SK-N-SH (cell line): ENCODE data around the gene IL17RC. TPM values are rescaled to one million over a fixed set of nuclear protein-coding genes. Genes with fewer than 3 reads are reported as not detected.

Experiments used
- CTCF ChIA-PET: fragments of 300-600, 350-600 bp; formaldehyde crosslinking; extraction: SDS; loops from one replicate; lab custom pipeline; 2021; lab: Yijun Ruan, JAX
- POLR2A ChIA-PET: fragments of 350-600 bp; sonication (Branson Sonifier 250); formaldehyde crosslinking; extraction: SDS; loops from one replicate; lab custom pipeline; 2020; ENCODE audit warnings: antibody characterized with exemption, inconsistent platforms; lab: Yijun Ruan, JAX
- DNase-seq: peaks from one replicate; pipeline ENCODE4 v3.0.0; 2012
- H2AFZ ChIP-seq: fragments of 200-600 bp; sonication (generic); 2 replicates; pipeline ENCODE4 v1.8.1; 2016; ENCODE audit warnings: antibody characterized with exemption, mild to moderate bottlenecking, low read depth
- H3F3A ChIP-seq: fragments of 200-600 bp; sonication (generic); replicated peaks from 2 replicates; pipeline ENCODE3; 2016; ENCODE audit warnings: antibody characterized with exemption, mild to moderate bottlenecking; ENCODE audit not compliant: insufficient read depth
- H3K27ac ChIP-seq, 2 experiments: fragments of 200-500 bp in 1 of 2; fragments of 200-600 bp in 1 of 2; sonication (Bioruptor generic) in 1 of 2; sonication (generic), shearing (Covaris generic) in 1 of 2; 2 replicates each; pipeline versions ENCODE4 v1.5.1 to v1.6.1; 2014 to 2016; ENCODE audit warnings: low read depth in 2 of 2, inconsistent platforms in 1 of 2, low read length in 1 of 2, mild to moderate bottlenecking in 1 of 2, mixed read lengths in 1 of 2
- H3K27me3 ChIP-seq: fragments of 200-600 bp; sonication (generic), shearing (Covaris generic); 2 replicates; pipeline ENCODE4 v1.6.1; 2016; ENCODE audit warnings: mixed run types; ENCODE audit not compliant: insufficient read depth
- H3K36me3 ChIP-seq, 2 experiments: fragments of 200-500 bp in 1 of 2; fragments of 200-600 bp in 1 of 2; sonication (Bioruptor generic) in 1 of 2; sonication (generic) in 1 of 2; replicated peaks in 1 of 2; 2 replicates each; pipeline versions ENCODE3 to v1.5.1; 2014 to 2016; ENCODE audit warnings: low read length in 1 of 2, mild to moderate bottlenecking in 1 of 2; ENCODE audit not compliant: insufficient read depth in 2 of 2, control insufficient read depth in 1 of 2
- H3K4me1 ChIP-seq, 2 experiments: fragments of 200-500 bp in 1 of 2; fragments of 200-600 bp in 1 of 2; sonication (Bioruptor generic) in 1 of 2; sonication (generic), shearing (Covaris generic) in 1 of 2; 2 replicates each; pipeline versions ENCODE4 v1.5.1 to v1.6.1; 2014 to 2016; ENCODE audit warnings: low read depth in 1 of 2, low read length in 1 of 2, mixed run types in 1 of 2; ENCODE audit not compliant: insufficient read depth in 2 of 2, control insufficient read depth in 1 of 2
- H3K4me2 ChIP-seq: fragments of 200-600 bp; sonication (generic), shearing (Covaris generic); 2 replicates; pipeline ENCODE4 v1.6.1; 2017; ENCODE audit warnings: mixed run types
- H3K4me3 ChIP-seq, 2 experiments: fragments of 200-500 bp in 1 of 2; fragments of 200-600 bp in 1 of 2; sonication (Bioruptor generic) in 1 of 2; sonication (generic), shearing (Covaris generic) in 1 of 2; 2 replicates each; pipeline versions ENCODE4 v1.5.1 to v1.8.1; 2014 to 2016; ENCODE audit warnings: low read depth in 2 of 2, inconsistent platforms in 1 of 2, low read length in 1 of 2, mild to moderate bottlenecking in 1 of 2, mixed read lengths in 1 of 2, moderate library complexity in 1 of 2
- H3K79me2 ChIP-seq: fragments of 200-600 bp; sonication (generic); 2 replicates; pipeline ENCODE4 v1.8.1; 2017; ENCODE audit warnings: mild to moderate bottlenecking; ENCODE audit not compliant: insufficient read depth
- H3K9ac ChIP-seq: fragments of 200-600 bp; sonication (generic); 2 replicates; pipeline ENCODE4 v1.6.1; 2017; ENCODE audit warnings: mixed run types
- H3K9me2 ChIP-seq: fragments of 200-600 bp; sonication (generic); 2 replicates; pipeline ENCODE4 v1.6.1; 2017; ENCODE audit warnings: mixed run types
- H3K9me3 ChIP-seq: fragments of 200-600 bp; sonication (generic); 2 replicates; pipeline ENCODE4 v1.6.1; 2017; ENCODE audit warnings: mixed run types, mild to moderate bottlenecking, moderate library complexity
- H4K20me1 ChIP-seq: fragments of 200-600 bp; sonication (generic); 2 replicates; pipeline ENCODE4 v1.6.1; 2017; ENCODE audit warnings: mild to moderate bottlenecking, mixed run types; ENCODE audit not compliant: insufficient read depth
- EP300 ChIP-seq, 2 experiments: IDR thresholded peaks; 2 replicates each; pipeline versions ENCODE4 v1.4.0 to v1.6.1; 2012; ENCODE audit warnings: borderline replicate concordance in 1 of 2, low read depth in 1 of 2, low read length in 1 of 2
- EZH2phosphoT487 ChIP-seq: fragments of 200-600 bp; sonication (generic); IDR thresholded peaks from 2 replicates; pipeline ENCODE4 v1.6.1; 2017; ENCODE audit warnings: low read depth, mixed run types, mild to moderate bottlenecking, antibody characterized with exemption, moderate library complexity, borderline replicate concordance
- FOXJ3 ChIP-seq: sonication (generic); formaldehyde crosslinking; IDR thresholded peaks from 2 replicates; pipeline ENCODE4 v1.5.1; 2020; ENCODE audit warnings: mild to moderate bottlenecking, missing genetic modification reagents
- FOXM1 ChIP-seq: IDR thresholded peaks from 2 replicates; pipeline ENCODE4 v1.4.0; 2012; ENCODE audit warnings: low read depth, mild to moderate bottlenecking
- GABPA ChIP-seq: IDR thresholded peaks from 2 replicates; pipeline ENCODE4 v1.4.0; 2012; ENCODE audit warnings: low read depth, mild to moderate bottlenecking
- IRF3 ChIP-seq: fragments of 150-350 bp; IDR thresholded peaks from 2 replicates; pipeline ENCODE4 v1.6.1; 2016; ENCODE audit warnings: mild to moderate bottlenecking, low read depth, low read length
- MAX ChIP-seq: IDR thresholded peaks from 2 replicates; pipeline ENCODE4 v1.4.0; 2012; ENCODE audit warnings: low read depth
- MEF2A ChIP-seq: IDR thresholded peaks from 2 replicates; pipeline ENCODE4 v1.4.0; 2012; ENCODE audit warnings: low read depth, borderline replicate concordance
- MXI1 ChIP-seq: IDR thresholded peaks from 2 replicates; pipeline ENCODE4 v1.6.1; 2012; ENCODE audit warnings: mild to moderate bottlenecking, low read depth, low read length, improper control_type of control experiment
- NFIC ChIP-seq: IDR thresholded peaks from 2 replicates; pipeline ENCODE4 v1.4.0; 2012; ENCODE audit warnings: borderline replicate concordance
- NRF1 ChIP-seq: IDR thresholded peaks from 2 replicates; pipeline ENCODE4 v1.6.1; 2012; ENCODE audit warnings: low read depth, mild to moderate bottlenecking, low read length
- RAD21 ChIP-seq: IDR thresholded peaks from 2 replicates; pipeline ENCODE4 v1.6.1; 2012; ENCODE audit warnings: mild to moderate bottlenecking, low read length
- REST ChIP-seq: IDR thresholded peaks from 2 replicates; pipeline ENCODE4 v1.6.1; 2012; ENCODE audit warnings: mild to moderate bottlenecking, low read depth, low read length, moderate library complexity
- RXRA ChIP-seq: IDR thresholded peaks from 2 replicates; pipeline ENCODE4 v1.4.0; 2012; ENCODE audit warnings: low read depth, mild to moderate bottlenecking, borderline replicate concordance
- SMC3 ChIP-seq: IDR thresholded peaks from 2 replicates; pipeline ENCODE4 v1.6.1; 2012; ENCODE audit warnings: low read depth, low read length, improper control_type of control experiment
- TAF1 ChIP-seq: IDR thresholded peaks from 2 replicates; pipeline ENCODE4 v1.6.1; 2012; ENCODE audit warnings: low read depth, mild to moderate bottlenecking, low read length, moderate library complexity, borderline replicate concordance
- TEAD4 ChIP-seq: IDR thresholded peaks from 2 replicates; pipeline ENCODE4 v1.4.0; 2012; ENCODE audit warnings: mild to moderate bottlenecking, borderline replicate concordance; ENCODE audit not compliant: insufficient read depth
- USF1 ChIP-seq: IDR thresholded peaks from 2 replicates; pipeline ENCODE4 v1.4.0; 2012; ENCODE audit warnings: low read depth, borderline replicate concordance
- YY1 ChIP-seq: IDR thresholded peaks from 2 replicates; pipeline ENCODE4 v1.4.0; 2012; ENCODE audit warnings: low read depth, mild to moderate bottlenecking
- ZBTB33 ChIP-seq: IDR thresholded peaks from 2 replicates; pipeline ENCODE4 v1.4.0; 2012; ENCODE audit warnings: low read depth, borderline replicate concordance
- WGBS: methylation state at CpG from one replicate; pipeline ENCODE4 v1.1.6; 2017; ENCODE audit warnings: low lambda C conversion rate; 5-methylcytosine and 5-hydroxymethylcytosine counted together
- polyA plus RNA-seq, 3 experiments: library from polyadenylated mRNA; depleted of rRNA; stranded (reverse); fragments of >200 nt; gene quantifications; 2 replicates each; pipeline ENCODE4 v1.2.3, GENCODE V29; 2012

Gene IL17RC
- polyA plus RNA-seq, 1 of the 3 experiments (the other 2 are of a cell fraction): 17.3 TPM

- TF ChIP-seq TEAD4 (no peak), NRF1 (no peak), MAX (no peak), GABPA (no peak), USF1 (no peak), RXRA (no peak), ZBTB33 (no peak), REST (no peak), MEF2A (no peak), IRF3 (no peak), NFIC (no peak), SMC3 (no peak), FOXJ3 (CRISPR knock-in tag) (no peak), TAF1 (no peak), YY1 (no peak), MXI1 (no peak), EZH2phosphoT487 (no peak), EP300 (IDR thresholded peaks at IDR 0.05; ENCODE audit: borderline replicate concordance in 1 of 2, low read depth in 1 of 2, low read length in 1 of 2) (no peak), RAD21 (no peak), FOXM1 (no peak)
- TF ChIP-seq, all 33 proteins: peak for 0
- H3K9me2 ChIP-seq: no peaks in the 10 kb centered on the region
- no peak overlapping the region for H3K9ac ChIP-seq
- H3K27me3 ChIP-seq: no peaks in the 10 kb centered on the region
- H3K36me3 ChIP-seq: peaks cover 0 to 12% of the 10 kb centered on the region in 2 experiments
- CTCF ChIA-PET: interaction anchor here (3.8 kb wide), 1 partner anchor 10 kb away, joined by 21 read pairs; the partner anchor contains the start of gene CRELD1
- H3K9me3 ChIP-seq: no peaks in the 10 kb centered on the region
- POLR2A ChIA-PET: interaction anchor here (6.8 kb wide), 1 partner anchor 9 kb away, joined by 58 read pairs; the partner anchor contains the start of gene CRELD1
- no peaks in the 10 kb centered on the region for H4K20me1 ChIP-seq
- H3K4me3 ChIP-seq: no peak overlapping the region
- peaks cover 2% of the 10 kb centered on the region for H3F3A ChIP-seq
- H3K4me2 ChIP-seq: no peak overlapping the region
- H3K79me2 ChIP-seq: no peaks in the 10 kb centered on the region
- H2AFZ ChIP-seq: no peak overlapping the region
- WGBS: 91% methylated on average over 11 of the region's 11 CpGs
- DNase-seq: no peak
- H3K27ac ChIP-seq: no peak overlapping the region; a peak in 1 of 4 replicates
- H3K4me1 ChIP-seq: peaks cover 0 to 5% of the 10 kb centered on the region in 2 experiments; a peak in 1 of 4 replicates
Measured at GRCh38 chr3:9942934-9943690, 26.2 kb downstream of the IL17RC start.
